SU-DHL-6 (cell line): ENCODE measurements around the gene CYTH4.

ENCODE experiments used
- EZH2phosphoT487 ChIP-seq: fragments of 200-600 bp; sonication (generic), shearing (Covaris generic); conservative IDR thresholded peaks from 2 replicates; pipeline ENCODE4 v1.6.1; 2018; ENCODE audit warnings: mild to moderate bottlenecking, antibody characterized with exemption, low read length, moderate library complexity, mixed read lengths
- TF ChIP-seq, protein P1 (sequence below): fragments of 200-600 bp; sonication (generic); IDR thresholded peaks from one replicate; pipeline ENCODE4 v1.5.1; 2017; ENCODE audit warnings: antibody characterized with exemption, mild to moderate bottlenecking, low read length, moderate library complexity; ENCODE audit not compliant: insufficient read depth, poor library complexity, severe bottlenecking

DNA sequence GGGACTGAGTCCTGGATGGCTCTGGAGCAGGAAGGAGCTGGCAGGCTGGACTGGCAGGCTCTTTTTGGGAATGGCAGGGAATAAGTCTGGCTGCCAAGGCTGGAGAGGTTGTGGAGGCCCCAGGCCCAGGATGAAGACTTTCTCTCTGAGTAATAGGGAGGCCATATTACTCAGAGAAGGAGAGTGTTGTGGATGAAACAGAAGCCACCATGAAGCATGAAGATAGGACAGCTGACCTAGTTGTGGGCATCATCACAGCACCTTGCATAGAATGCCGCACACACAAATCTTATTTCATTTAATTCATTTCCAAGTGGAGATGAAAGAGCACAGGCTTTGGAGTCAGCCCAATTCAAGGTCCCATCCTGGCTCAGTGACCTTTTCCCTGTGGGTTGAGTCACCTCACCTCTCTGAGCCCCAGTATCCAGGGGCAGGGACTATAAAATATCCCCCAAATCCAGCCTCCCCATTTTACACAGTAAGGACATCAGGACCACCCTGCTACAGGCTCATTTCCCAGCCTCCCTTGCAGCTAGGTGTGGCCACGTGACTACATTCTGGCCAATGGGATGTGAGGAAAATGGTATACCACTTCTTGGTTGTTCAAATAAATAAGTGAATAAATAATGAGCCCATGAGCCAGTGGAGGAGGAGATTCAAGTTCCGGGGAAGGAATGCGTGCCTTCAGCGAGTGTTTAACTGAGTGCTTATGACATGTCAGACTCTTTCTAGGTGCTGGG, 9.4 kb downstream of the CYTH4 start:
- TF ChIP-seq, protein P1, sequence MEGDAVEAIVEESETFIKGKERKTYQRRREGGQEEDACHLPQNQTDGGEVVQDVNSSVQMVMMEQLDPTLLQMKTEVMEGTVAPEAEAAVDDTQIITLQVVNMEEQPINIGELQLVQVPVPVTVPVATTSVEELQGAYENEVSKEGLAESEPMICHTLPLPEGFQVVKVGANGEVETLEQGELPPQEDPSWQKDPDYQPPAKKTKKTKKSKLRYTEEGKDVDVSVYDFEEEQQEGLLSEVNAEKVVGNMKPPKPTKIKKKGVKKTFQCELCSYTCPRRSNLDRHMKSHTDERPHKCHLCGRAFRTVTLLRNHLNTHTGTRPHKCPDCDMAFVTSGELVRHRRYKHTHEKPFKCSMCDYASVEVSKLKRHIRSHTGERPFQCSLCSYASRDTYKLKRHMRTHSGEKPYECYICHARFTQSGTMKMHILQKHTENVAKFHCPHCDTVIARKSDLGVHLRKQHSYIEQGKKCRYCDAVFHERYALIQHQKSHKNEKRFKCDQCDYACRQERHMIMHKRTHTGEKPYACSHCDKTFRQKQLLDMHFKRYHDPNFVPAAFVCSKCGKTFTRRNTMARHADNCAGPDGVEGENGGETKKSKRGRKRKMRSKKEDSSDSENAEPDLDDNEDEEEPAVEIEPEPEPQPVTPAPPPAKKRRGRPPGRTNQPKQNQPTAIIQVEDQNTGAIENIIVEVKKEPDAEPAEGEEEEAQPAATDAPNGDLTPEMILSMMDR = no peak
- no peak for TF ChIP-seq EZH2phosphoT487
